ENCODE results near the gene ACAA2.
A peak's percentile ranks its signal among the peaks of the same experiment; 100 is the strongest.
"Not testable (repeated sequence)": the region's sequence is repeated elsewhere in the genome, so short reads cannot be mapped to it uniquely, and the experiment has no call there.

The ACAA2 gene

DNA sequence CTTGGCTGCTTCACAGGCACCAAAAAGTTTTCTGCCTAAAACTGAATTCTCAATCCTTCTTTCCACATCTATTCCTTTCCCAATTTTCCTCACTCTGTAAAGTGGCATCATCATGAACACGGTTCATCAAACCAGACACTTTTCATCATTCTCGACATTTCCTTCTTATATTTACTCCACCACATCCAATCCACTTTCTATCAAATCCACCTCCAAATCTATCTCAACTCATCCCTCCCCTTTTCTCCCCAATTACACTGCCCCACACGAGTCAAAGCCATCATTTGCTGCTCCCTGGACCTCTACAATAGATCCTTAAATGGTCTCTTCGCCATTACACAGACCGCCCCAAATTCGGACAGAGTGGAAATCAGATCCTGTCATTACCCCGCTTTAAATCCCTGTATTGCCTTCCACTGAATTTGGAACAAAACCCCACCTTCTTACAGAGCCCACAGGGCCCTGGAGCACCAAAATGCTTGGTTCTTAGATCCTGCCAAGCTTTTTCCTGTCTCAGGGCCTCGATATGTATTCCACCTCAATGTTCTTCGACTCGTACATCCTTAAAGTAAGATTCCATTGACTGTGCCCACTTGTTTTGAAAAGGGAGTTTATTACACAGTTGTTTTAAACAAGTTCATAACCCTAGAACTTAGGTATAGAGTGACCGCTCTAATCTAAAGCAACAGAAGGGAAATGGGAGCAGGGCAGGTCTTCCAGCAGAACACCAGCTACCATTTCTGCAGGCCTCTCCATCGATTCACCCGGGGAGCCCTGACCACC lies 856 bp downstream of the ACAA2 start:
- 100% methylated on average over 3 of the region's 13 CpGs for WGBS (ENCODE audit: extremely low coverage, insufficient coverage, insufficient read length)
- Histone ChIP-seq H3K79me1 (ENCODE audit: low read length) (peaks cover 14% of the 10 kb centered on the region), H3K9me3 (ENCODE audit: insufficient read depth, low read depth, low read length) (no peaks in the 10 kb centered on the region), H3K27me3 (ENCODE audit: insufficient read depth, low read length) (no peaks in the 10 kb centered on the region), H2BK12ac (ENCODE audit: low read length) (no peak overlapping the region), H3K36me3 (ENCODE audit: control insufficient read depth in 1 of 2, insufficient read depth in 2 of 2, low read length in 2 of 2) (no peaks in the 10 kb centered on the region), H3K79me2 (ENCODE audit: control insufficient read depth, insufficient read depth, low read length, poor library complexity) (peaks cover 13% of the 10 kb centered on the region), H3K4me1 (ENCODE audit: control insufficient read depth in 1 of 2, insufficient read depth in 2 of 2, low read length in 2 of 2) (peaks cover 0 to 3% of the 10 kb centered on the region in 2 experiments), H3K4me2 (ENCODE audit: low read length) (peak overlapping the region; percentile 75), H3K4me3 (ENCODE audit: low read depth, low read length) (peak overlapping the region; percentile 78), H3K27ac (ENCODE audit: low read depth, low read length) (no peak overlapping the region), H2AFZ (ENCODE audit: insufficient read depth, low read length, poor library complexity) (no peak overlapping the region), H3K14ac (ENCODE audit: low read length) (no peak overlapping the region), H2AK5ac (ENCODE audit: low read length) (no peak overlapping the region), H3K18ac (ENCODE audit: low read length) (no peak overlapping the region), H3K4ac (ENCODE audit: low read depth, low read length) (peak overlapping the region; percentile 42), H4K12ac (ENCODE audit: low read depth, low read length) (peak overlapping the region; percentile 86), H4K91ac (ENCODE audit: low read depth, low read length) (peak overlapping the region; percentile 87), H2BK120ac (ENCODE audit: insufficient read depth, low read length, poor library complexity) (no peak overlapping the region), H3K23ac (ENCODE audit: low read length) (no peak overlapping the region), H2BK5ac (ENCODE audit: low read depth, low read length, poor library complexity) (peak overlapping the region; percentile 74), H4K8ac (ENCODE audit: low read depth, low read length) (peak overlapping the region; percentile 72), H3K9ac (ENCODE audit: low read length) (peak overlapping the region; percentile 50)
- DNase-seq, result no peak

DNA sequence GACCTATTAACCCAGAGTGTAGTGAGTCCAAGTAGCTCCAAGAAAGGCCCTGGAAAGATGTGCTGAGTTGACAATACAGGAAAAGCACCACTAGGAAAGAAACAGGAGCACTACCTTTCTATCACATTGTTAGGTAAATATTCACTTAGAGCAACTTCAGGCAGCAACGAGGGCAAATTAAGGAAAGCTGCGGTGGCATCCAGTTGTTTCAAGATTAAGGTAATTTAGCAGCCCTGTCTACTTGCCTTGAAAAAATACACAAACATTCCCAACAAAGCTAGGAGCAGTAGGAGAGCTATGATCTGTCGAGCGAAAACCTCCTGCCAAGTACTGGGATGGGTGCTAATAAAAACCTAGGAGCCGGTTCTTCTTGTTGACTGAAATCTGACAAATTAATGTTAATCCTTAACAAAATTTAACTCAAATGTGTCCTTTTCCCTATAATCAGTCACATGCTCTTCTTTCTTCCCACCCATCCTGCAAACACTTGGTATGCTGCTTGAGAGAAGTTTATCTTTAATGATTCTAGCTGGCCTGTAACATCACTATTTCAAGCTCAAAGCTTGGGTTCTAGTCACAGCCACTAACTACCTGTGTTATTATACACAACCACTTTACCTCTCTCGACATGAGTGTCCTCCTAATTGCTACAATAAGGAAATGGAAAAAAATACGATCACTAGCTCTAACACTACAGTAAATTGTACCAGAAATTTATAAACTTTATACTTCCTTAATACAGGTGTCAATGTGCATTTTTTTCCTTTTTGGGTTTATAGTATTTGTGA lies 2.0 kb downstream of the ACAA2 start:
- no peak overlapping the region for H3K4me3 ChIP-seq (ENCODE audit: low read depth, low read length)
- no peak overlapping the region for H3K23ac ChIP-seq (ENCODE audit: low read length)
- peaks cover 13% of the 10 kb centered on the region for H3K79me2 ChIP-seq (ENCODE audit: control insufficient read depth, insufficient read depth, low read length, poor library complexity)
- peaks cover 14% of the 10 kb centered on the region for H3K79me1 ChIP-seq (ENCODE audit: low read length)
- no peak overlapping the region for H3K14ac ChIP-seq (ENCODE audit: low read length)
- H2BK5ac ChIP-seq (ENCODE audit: low read depth, low read length, poor library complexity), result no peak overlapping the region
- H3K4me2 ChIP-seq (ENCODE audit: low read length), result no peak overlapping the region
- WGBS (ENCODE audit: extremely low coverage, insufficient coverage, insufficient read length), result no CpG with 5 or more reads among the region's 7 CpGs
- H3K4me1 ChIP-seq (ENCODE audit: control insufficient read depth in 1 of 2, insufficient read depth in 2 of 2, low read length in 2 of 2), result peaks cover 0 to 3% of the 10 kb centered on the region in 2 experiments
- no peak overlapping the region for H3K4ac ChIP-seq (ENCODE audit: low read depth, low read length)
- H4K8ac ChIP-seq (ENCODE audit: low read depth, low read length), result no peak overlapping the region
- H4K91ac ChIP-seq (ENCODE audit: low read depth, low read length), result no peak overlapping the region
- no peak overlapping the region for H4K12ac ChIP-seq (ENCODE audit: low read depth, low read length)
- no peaks in the 10 kb centered on the region for H3K36me3 ChIP-seq (ENCODE audit: control insufficient read depth in 1 of 2, insufficient read depth in 2 of 2, low read length in 2 of 2)
- H3K18ac ChIP-seq (ENCODE audit: low read length), result no peak overlapping the region
- no peak for DNase-seq
- H2BK120ac ChIP-seq (ENCODE audit: insufficient read depth, low read length, poor library complexity), result no peak overlapping the region
- H2BK12ac ChIP-seq (ENCODE audit: low read length), result no peak overlapping the region
- H3K9me3 ChIP-seq (ENCODE audit: insufficient read depth, low read depth, low read length), result no peaks in the 10 kb centered on the region
- no peaks in the 10 kb centered on the region for H3K27me3 ChIP-seq (ENCODE audit: insufficient read depth, low read length)
- H2AFZ ChIP-seq (ENCODE audit: insufficient read depth, low read length, poor library complexity), result no peak overlapping the region
- H3K9ac ChIP-seq (ENCODE audit: low read length), result no peak overlapping the region
- H2AK5ac ChIP-seq (ENCODE audit: low read length), result no peak overlapping the region
- H3K27ac ChIP-seq (ENCODE audit: low read depth, low read length), result no peak overlapping the region

DNA sequence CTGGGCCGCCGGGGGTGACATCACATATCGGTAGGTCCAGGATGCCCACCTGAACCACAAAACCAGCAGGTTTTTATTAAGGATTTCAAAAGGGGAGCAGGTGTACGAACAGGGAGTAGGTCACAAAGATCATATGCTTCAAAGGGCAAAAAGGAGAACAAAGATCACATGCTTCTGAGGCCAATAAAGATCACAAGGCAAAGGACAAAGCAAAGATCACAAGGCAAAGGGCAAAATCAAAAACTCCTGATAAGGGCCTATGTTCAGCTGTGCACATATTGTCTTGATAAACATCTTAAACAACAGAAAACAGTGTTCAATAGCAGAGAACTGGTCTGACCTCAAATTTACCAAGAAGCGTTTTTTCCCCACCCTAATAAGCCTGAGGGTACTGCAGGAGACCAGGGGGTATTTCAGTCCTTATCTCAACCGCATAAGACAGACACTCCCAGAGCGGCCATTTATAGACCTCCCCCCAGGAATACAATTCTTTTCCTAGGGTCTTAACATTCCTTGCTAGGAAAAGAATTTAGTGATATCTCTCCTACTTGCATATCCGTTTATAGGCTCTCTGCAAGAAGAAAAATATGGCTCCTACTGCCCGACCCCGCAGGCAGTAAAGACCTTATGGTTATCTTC lies 4.7 kb downstream of the ACAA2 start:
- H3K79me1 ChIP-seq (ENCODE audit: low read length); H3K9me3 ChIP-seq (ENCODE audit: insufficient read depth, low read depth, low read length); H3K4me2 ChIP-seq (ENCODE audit: low read length); H4K12ac ChIP-seq (ENCODE audit: low read depth, low read length); H3K4ac ChIP-seq (ENCODE audit: low read depth, low read length); H3K9ac ChIP-seq (ENCODE audit: low read length); H3K4me1 ChIP-seq (ENCODE audit: control insufficient read depth in 1 of 2, insufficient read depth in 2 of 2, low read length in 2 of 2); H2BK5ac ChIP-seq (ENCODE audit: low read depth, low read length, poor library complexity); DNase-seq; H3K27ac ChIP-seq (ENCODE audit: low read depth, low read length); H2AFZ ChIP-seq (ENCODE audit: insufficient read depth, low read length, poor library complexity); H2BK120ac ChIP-seq (ENCODE audit: insufficient read depth, low read length, poor library complexity); H2BK12ac ChIP-seq (ENCODE audit: low read length); H3K79me2 ChIP-seq (ENCODE audit: control insufficient read depth, insufficient read depth, low read length, poor library complexity); H4K91ac ChIP-seq (ENCODE audit: low read depth, low read length); H3K27me3 ChIP-seq (ENCODE audit: insufficient read depth, low read length); H3K23ac ChIP-seq (ENCODE audit: low read length); H3K36me3 ChIP-seq (ENCODE audit: control insufficient read depth in 1 of 2, insufficient read depth in 2 of 2, low read length in 2 of 2); H3K4me3 ChIP-seq (ENCODE audit: low read depth, low read length); H4K8ac ChIP-seq (ENCODE audit: low read depth, low read length); H3K14ac ChIP-seq (ENCODE audit: low read length); H3K18ac ChIP-seq (ENCODE audit: low read length); H2AK5ac ChIP-seq (ENCODE audit: low read length): not testable (repeated sequence)
- WGBS (ENCODE audit: extremely low coverage, insufficient coverage, insufficient read length), result no CpG with 5 or more reads among the region's 10 CpGs

DNA sequence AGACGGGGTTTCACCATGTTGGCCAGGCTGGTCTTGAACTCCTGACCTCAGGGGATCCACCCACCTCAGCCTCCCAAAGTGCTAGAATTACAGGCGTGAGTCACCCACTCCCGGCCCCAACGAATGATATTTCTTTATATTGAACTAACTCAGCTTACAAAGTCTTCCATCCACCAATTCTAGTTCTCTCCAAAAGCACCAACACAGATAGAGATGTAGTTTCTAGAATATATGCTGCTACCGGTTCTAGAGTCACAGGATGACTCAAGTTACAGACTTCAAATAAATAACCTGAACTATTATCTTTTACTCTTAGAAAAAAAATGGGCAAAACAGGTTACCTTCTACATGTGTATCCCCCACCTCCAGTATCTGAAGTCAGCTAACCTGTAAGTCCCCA lies 9.2 kb downstream of the ACAA2 start:
- Histone ChIP-seq H3K79me2 (ENCODE audit: control insufficient read depth, insufficient read depth, low read length, poor library complexity) (no peaks in the 10 kb centered on the region), H3K9ac (ENCODE audit: low read length) (no peak overlapping the region), H2BK12ac (ENCODE audit: low read length) (no peak overlapping the region), H4K12ac (ENCODE audit: low read depth, low read length) (no peak overlapping the region), H3K36me3 (ENCODE audit: control insufficient read depth in 1 of 2, insufficient read depth in 2 of 2, low read length in 2 of 2) (peaks cover 5 to 6% of the 10 kb centered on the region in 2 experiments), H3K4ac (ENCODE audit: low read depth, low read length) (no peak overlapping the region), H4K8ac (ENCODE audit: low read depth, low read length) (no peak overlapping the region), H2AK5ac (ENCODE audit: low read length) (no peak overlapping the region), H2AFZ (ENCODE audit: insufficient read depth, low read length, poor library complexity) (no peak overlapping the region), H3K9me3 (ENCODE audit: insufficient read depth, low read depth, low read length) (peaks cover 2% of the 10 kb centered on the region), H2BK120ac (ENCODE audit: insufficient read depth, low read length, poor library complexity) (no peak overlapping the region), H3K4me2 (ENCODE audit: low read length) (no peak overlapping the region), H2BK5ac (ENCODE audit: low read depth, low read length, poor library complexity) (no peak overlapping the region), H3K27ac (ENCODE audit: low read depth, low read length) (no peak overlapping the region), H3K18ac (ENCODE audit: low read length) (no peak overlapping the region), H3K14ac (ENCODE audit: low read length) (no peak overlapping the region), H3K4me3 (ENCODE audit: low read depth, low read length) (no peak overlapping the region), H3K23ac (ENCODE audit: low read length) (no peak overlapping the region), H4K91ac (ENCODE audit: low read depth, low read length) (no peak overlapping the region), H3K27me3 (ENCODE audit: insufficient read depth, low read length) (no peaks in the 10 kb centered on the region), H3K4me1 (ENCODE audit: control insufficient read depth in 1 of 2, insufficient read depth in 2 of 2, low read length in 2 of 2) (no peaks in the 10 kb centered on the region), H3K79me1 (ENCODE audit: low read length) (no peaks in the 10 kb centered on the region)
- no peak for DNase-seq
- no CpG with 5 or more reads among the region's 5 CpGs for WGBS (ENCODE audit: extremely low coverage, insufficient coverage, insufficient read length)
